HG03280 (cell line): ENCODE data around the gene MPIG6B.
"Not testable (repeated sequence)": the region's sequence is repeated elsewhere in the genome, so short reads cannot be mapped to it uniquely, and the experiment has no call there.

Experiments
- ATAC-seq: cut with Tn5 transposase; IDR thresholded peaks from one replicate; pipeline ENCODE4 v1.9.1; 2021; ENCODE audit warnings: mild to moderate bottlenecking, moderate library complexity; ENCODE audit not compliant: unreplicated experiment

The MPIG6B gene

DNA sequence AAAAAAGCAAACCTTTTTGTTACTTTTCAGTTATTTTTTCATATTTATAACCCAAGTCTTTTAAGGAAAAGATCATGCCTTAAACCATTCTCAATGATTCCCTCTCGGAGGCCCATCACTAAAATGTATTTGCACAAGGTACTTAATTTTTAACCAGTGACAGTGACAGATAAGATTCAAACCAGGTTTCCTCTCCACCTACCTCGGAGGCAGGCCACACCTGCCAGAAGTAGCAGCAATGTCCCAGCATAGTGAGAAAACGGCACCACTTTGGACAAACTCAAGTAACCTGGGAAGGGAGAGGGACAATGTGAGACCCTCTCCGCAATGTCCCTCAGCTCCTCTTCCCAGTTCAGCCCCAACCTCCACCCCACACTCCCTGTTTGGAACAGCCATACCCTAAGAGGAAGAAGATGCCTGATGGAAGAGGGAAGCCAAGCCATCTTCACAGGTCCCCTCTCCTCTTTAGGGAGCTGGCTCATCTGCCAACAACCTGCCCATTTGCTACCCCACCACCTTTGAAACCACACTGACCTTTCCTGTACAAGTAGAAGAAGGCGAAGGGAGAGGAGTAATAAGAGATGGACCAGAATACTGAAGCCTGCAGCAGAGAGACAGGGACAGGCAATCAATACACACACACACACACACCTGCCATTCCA, 22.3 kb upstream of the MPIG6B start:
- no peak for ATAC-seq

- no peak for ATAC-seq
These were observed 21.3 kb upstream of the MPIG6B start for GRCh38 chr6:31701666-31702404.

DNA sequence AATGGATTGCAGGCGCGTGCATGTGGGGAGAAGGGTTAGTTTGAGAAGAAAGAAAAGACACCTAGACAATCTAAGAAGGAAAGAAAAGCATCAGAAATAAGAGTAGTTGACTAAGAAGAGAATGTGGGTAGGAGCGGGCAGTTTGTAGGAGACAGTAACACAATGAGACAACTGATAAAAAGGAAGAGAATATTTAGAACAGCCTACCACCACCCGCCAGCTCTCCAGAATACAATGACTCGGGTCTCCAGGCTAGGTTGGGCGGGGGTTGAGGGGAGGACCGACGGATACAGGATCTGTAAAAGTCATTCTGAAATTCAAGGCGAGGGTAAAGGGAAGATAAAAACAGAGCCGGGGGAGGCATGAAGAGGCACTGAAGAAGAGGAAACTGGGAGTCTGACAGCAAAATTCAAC, 20.8 kb upstream of the MPIG6B start:
- no peak for ATAC-seq

- peak; percentile 93 for ATAC-seq
These were observed 20.1 kb upstream of the MPIG6B start, which contains the start of gene ABHD16A for GRCh38 chr6:31702819-31703716. ABHD16A (minus strand) TSS chr6:31703324; CDS start chr6:31703281, 43 bp downstream.

DNA sequence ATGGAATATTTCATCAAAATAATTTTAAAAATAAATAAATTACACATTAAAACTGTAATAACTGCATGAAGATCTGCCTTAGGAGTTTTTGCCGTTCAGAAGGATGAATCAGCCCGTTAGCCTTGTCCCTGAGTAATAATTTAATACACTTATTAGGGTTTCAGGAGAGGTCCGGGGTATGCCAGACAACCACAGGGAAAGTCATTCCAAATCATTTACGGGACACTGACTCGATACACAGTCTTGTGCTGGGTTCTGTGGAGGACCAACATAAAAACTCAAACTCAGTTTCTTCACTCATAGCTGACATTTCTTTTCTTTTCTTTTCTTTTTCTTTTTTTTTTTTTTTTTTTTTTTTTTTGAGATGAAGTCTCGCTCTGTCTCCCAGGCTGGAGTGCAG, 17.2 kb upstream of the MPIG6B start:
- no peak for ATAC-seq

GRCh38 chr6:31706599-31706998, 16.6 kb upstream of the MPIG6B start, which contains the start of gene LY6G6F:
LY6G6F (plus strand) TSS chr6:31706866; CDS start chr6:31706907, 41 bp downstream.
- ATAC-seq, result no peak

DNA sequence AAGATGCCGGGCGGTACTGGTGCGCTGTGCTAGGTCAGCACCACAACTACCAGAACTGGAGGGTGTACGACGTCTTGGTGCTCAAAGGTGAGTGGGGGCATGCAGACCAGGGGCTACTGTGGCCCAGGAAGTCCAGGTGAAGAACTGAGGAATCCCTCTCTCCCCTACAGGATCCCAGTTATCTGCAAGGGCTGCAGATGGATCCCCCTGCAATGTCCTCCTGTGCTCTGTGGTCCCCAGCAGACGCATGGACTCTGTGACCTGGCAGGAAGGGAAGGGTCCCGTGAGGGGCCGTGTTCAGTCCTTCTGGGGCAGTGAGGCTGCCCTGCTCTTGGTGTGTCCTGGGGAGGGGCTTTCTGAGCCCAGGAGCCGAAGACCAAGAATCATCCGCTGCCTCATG, 15.5 kb upstream of the MPIG6B start:
- no peak for ATAC-seq

- ATAC-seq, result no peak
These were observed 14.9 kb upstream of the MPIG6B start for GRCh38 chr6:31708224-31708623.

GRCh38 chr6:31709157-31709556, 14.0 kb upstream of the MPIG6B start:
- not testable (repeated sequence) for ATAC-seq

DNA sequence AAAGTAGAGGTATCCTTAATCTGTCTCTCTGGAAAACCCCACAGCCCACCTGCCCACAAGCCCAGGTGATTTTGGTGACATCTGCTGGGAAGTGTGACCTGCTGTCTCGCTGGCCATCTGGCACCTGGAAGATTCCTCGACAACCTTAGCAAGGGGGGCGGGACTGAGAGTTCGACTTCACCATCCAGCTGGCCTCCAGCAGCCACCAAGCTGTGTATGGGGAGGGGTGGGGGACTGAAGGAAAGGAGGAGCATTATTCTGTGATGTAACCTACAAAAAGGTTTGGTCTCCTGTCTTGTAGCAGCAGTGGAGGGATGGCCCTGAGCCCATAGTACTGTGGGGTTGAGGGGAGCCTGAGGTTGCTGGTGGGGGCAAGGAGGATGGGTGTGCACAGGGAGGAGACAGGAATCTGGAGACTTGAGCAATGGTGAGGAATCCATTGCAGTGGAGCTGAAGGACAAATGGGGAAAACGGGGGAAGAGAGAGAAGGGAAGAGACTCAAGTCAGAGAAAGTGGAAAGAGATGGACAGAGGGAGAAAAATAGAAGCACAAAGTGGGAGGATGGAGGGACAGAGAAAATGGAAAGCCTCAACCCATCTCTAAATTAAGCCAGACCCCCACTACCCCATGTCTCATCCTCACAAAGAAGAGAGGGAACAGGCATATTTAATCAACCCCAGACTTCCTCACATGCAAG, 12.5 kb upstream of the MPIG6B start:
- ATAC-seq, result no peak

DNA sequence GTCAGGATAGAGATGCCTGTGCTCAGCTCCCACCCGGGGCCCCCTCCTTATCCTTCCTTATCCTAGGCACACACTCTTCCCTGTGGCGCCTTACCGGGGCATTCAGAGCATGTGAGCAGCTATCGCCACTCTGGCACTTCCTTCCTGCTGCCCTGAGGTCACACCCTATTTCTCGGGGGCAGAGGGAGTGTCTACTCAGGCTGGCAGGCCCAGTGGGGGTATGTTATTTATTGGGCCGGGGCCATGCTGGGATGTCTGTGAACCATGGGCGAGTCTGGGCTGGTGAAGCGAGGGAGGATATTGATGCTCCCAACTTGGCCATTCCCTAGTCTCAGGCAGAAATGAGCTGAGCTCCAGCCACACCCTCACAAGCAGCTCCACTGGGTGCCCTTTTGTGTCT, 11.9 kb upstream of the MPIG6B start:
- ATAC-seq, result no peak

- ATAC-seq, result no peak
These were observed 10.9 kb upstream of the MPIG6B start for GRCh38 chr6:31712296-31712695.

DNA sequence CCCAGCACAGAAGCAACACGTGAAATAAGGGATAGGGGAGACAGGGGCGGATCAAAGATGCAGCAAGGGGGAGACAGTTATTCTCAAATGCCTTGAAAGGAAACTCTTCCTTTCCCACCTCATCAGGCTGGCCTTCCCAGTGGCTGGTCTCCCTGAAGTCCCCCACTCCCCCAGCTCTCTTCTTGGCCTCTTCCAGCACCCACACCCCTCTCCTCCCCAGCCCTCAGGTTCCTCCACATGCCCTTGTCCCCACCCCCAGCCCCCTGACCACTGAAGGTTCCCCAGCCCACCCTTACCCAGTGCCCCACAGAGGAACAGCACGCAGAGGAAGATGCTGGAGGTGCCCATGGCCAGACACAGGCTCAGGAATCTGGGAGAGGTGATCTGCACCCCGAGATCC, 9.7 kb upstream of the MPIG6B start:
- no peak for ATAC-seq

- no peak for ATAC-seq
These were observed 9.0 kb upstream of the MPIG6B start for GRCh38 chr6:31713991-31714684.

- no peak for ATAC-seq
These were observed 7.9 kb upstream of the MPIG6B start, which contains the start of gene LY6G6D for GRCh38 chr6:31715022-31715958. LY6G6D (plus strand) TSS chr6:31715348; CDS start chr6:31715356, 8 bp downstream.

- ATAC-seq, result no peak
These were observed 5.5 kb upstream of the MPIG6B start for GRCh38 chr6:31717499-31718222.

GRCh38 chr6:31718265-31718664, 4.9 kb upstream of the MPIG6B start:
- ATAC-seq, result no peak

DNA sequence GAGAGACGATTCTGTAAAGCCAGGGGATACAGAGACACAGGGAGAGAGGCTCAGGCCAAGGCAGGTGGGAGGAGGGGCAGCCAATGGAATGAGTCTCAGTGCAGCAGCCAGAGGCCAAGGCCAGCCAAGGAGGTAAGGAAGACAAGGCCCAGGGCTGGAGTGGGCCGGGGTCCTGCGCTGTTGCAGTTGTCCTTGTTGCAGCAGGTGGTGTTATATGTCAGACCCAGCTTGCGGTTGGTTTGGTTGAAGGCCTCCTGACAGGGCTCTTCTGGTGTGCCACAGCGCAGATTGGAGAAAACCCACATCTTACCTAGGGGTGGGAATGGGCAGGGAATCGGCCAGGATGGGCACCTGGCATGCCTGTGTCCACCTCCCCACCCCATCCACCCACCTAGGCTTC, 4.2 kb upstream of the MPIG6B start:
- ATAC-seq, result no peak
